ENCODE data around the gene YTHDF1. TPM values are rescaled to one million over a fixed set of nuclear protein-coding genes. Genes with fewer than 3 reads are reported as not detected.

Gene YTHDF1
- total RNA-seq, 1 experiment from 2014 or later = 42.6 TPM

- Histone ChIP-seq H3K4me1 (replicated peaks; ENCODE audit: insufficient read depth) (peaks cover 13% of the 10 kb centered on the region; the same call in 1 of the 2 replicates), H3K9me3 (ENCODE audit: insufficient read depth, low read depth) (no peaks in the 10 kb centered on the region), H3K4me3 (no peak overlapping the region), H3F3A (ENCODE audit: insufficient read depth, low read depth) (peaks cover 11% of the 10 kb centered on the region; the same call in 1 of the 2 replicates), H4K20me1 (ENCODE audit: insufficient read depth) (no peaks in the 10 kb centered on the region), H3K27me3 (ENCODE audit: insufficient read depth, low read depth) (peaks cover 53% of the 10 kb centered on the region), H3K4me2 (no peak overlapping the region), H3K36me3 (ENCODE audit: low read depth) (no peaks in the 10 kb centered on the region), H3K27ac (no peak overlapping the region), H3K9me2 (ENCODE audit: insufficient read depth) (no peaks in the 10 kb centered on the region), H2AFZ (no peak overlapping the region), H3K79me2 (ENCODE audit: low read depth) (no peaks in the 10 kb centered on the region)
- DNase-seq = no peak
- TF ChIP-seq EZH2 (IDR thresholded peaks at IDR 0.05; ENCODE audit: low read depth) (no peak), CTCF (conservative IDR thresholded peaks at IDR 0.05) (no peak)
- CTCF ChIA-PET = no interaction called here
- POLR2A ChIA-PET (ENCODE audit: unreplicated experiment) = no interaction called here
- intact Hi-C loops (cut with micrococcal nuclease; ENCODE audit: unreplicated experiment) = no loop called here
- BruUV-seq (replicated peaks) = no TSS peak
Measured at GRCh38 chr20:63249891-63250290, 34.0 kb upstream of the YTHDF1 start.

GRCh38 chr20:63248835-63249591, 33.1 kb upstream of the YTHDF1 start:
- peaks cover 13% of the 10 kb centered on the region; the same call in 1 of the 2 replicates for H3K4me1 ChIP-seq (replicated peaks; ENCODE audit: insufficient read depth)
- POLR2A ChIA-PET (ENCODE audit: unreplicated experiment) = interaction anchor here (0.6 kb wide), 1 partner anchor 16 kb away, joined by 3 read pairs; no protein-coding TSS in a partner anchor
- H3K27ac ChIP-seq = no peak overlapping the region
- H3K4me3 ChIP-seq = no peak overlapping the region
- intact Hi-C loops (cut with micrococcal nuclease; ENCODE audit: unreplicated experiment) = no loop called here
- H3K36me3 ChIP-seq (ENCODE audit: low read depth) = no peaks in the 10 kb centered on the region
- H3F3A ChIP-seq (ENCODE audit: insufficient read depth, low read depth) = peaks cover 11% of the 10 kb centered on the region; the same call in 1 of the 2 replicates
- peaks cover 58% of the 10 kb centered on the region for H3K27me3 ChIP-seq (ENCODE audit: insufficient read depth, low read depth)
- H3K9me3 ChIP-seq (ENCODE audit: insufficient read depth, low read depth) = no peaks in the 10 kb centered on the region
- no TSS peak for BruUV-seq (replicated peaks)
- no peak for TF ChIP-seq EZH2 (IDR thresholded peaks at IDR 0.05; ENCODE audit: low read depth)
- no peak for TF ChIP-seq CTCF (conservative IDR thresholded peaks at IDR 0.05)
- no peaks in the 10 kb centered on the region for H3K79me2 ChIP-seq (ENCODE audit: low read depth)
- no peaks in the 10 kb centered on the region for H4K20me1 ChIP-seq (ENCODE audit: insufficient read depth)
- CTCF ChIA-PET = no interaction called here
- H3K4me2 ChIP-seq = peak overlapping the region; percentile 2; the same call in 1 of the 2 replicates
- H3K9me2 ChIP-seq (ENCODE audit: insufficient read depth) = no peaks in the 10 kb centered on the region
- no peak for DNase-seq
- no peak overlapping the region for H2AFZ ChIP-seq

GRCh38 chr20:63247671-63248228, 31.8 kb upstream of the YTHDF1 start:
- Histone ChIP-seq H2AFZ (no peak overlapping the region), H4K20me1 (ENCODE audit: insufficient read depth) (no peaks in the 10 kb centered on the region), H3F3A (ENCODE audit: insufficient read depth, low read depth) (peaks cover 11% of the 10 kb centered on the region; the same call in 1 of the 2 replicates), H3K9me2 (ENCODE audit: insufficient read depth) (no peaks in the 10 kb centered on the region), H3K27ac (no peak overlapping the region), H3K36me3 (ENCODE audit: low read depth) (no peaks in the 10 kb centered on the region), H3K27me3 (ENCODE audit: insufficient read depth, low read depth) (peaks cover 53% of the 10 kb centered on the region), H3K9me3 (ENCODE audit: insufficient read depth, low read depth) (no peaks in the 10 kb centered on the region), H3K4me1 (replicated peaks; ENCODE audit: insufficient read depth) (peaks cover 13% of the 10 kb centered on the region; the same call in 1 of the 2 replicates), H3K4me3 (no peak overlapping the region), H3K79me2 (ENCODE audit: low read depth) (no peaks in the 10 kb centered on the region), H3K4me2 (no peak overlapping the region)
- no TSS peak for BruUV-seq (replicated peaks)
- no peak for TF ChIP-seq CTCF (conservative IDR thresholded peaks at IDR 0.05)
- TF ChIP-seq EZH2 (IDR thresholded peaks at IDR 0.05; ENCODE audit: low read depth) = no peak
- intact Hi-C loops (cut with micrococcal nuclease; ENCODE audit: unreplicated experiment) = no loop called here
- CTCF ChIA-PET = no interaction called here
- POLR2A ChIA-PET (ENCODE audit: unreplicated experiment) = no interaction called here
- no peak for DNase-seq
